Activated CD4-positive, alpha-beta T cell treated with anti-CD3 and anti-CD28 coated beads, Interleukin-2, amount 10 ng/mL, durations not matched to agents 7 days and 5 days (primary cell): ENCODE data around the gene ITPR1. TPM values are rescaled to one million over a fixed set of nuclear protein-coding genes. Genes with fewer than 3 reads are reported as not detected.

Source experiments
- CTCF ChIA-PET: fragments of 350-600 bp; sonication (Branson Sonifier 250); formaldehyde crosslinking; loops from one replicate; lab custom pipeline; 2021; ENCODE audit warnings: antibody characterized with exemption; lab: Charles Lee
- POLR2A ChIA-PET: fragments of 350-600 bp; sonication (Branson Sonifier 250); formaldehyde crosslinking; loops from one replicate; lab custom pipeline; 2021; ENCODE audit warnings: antibody characterized with exemption; lab: Charles Lee
- DNase-seq: peaks from one replicate; pipeline ENCODE4 v3.0.0-alpha.2; 2020
- H3K27ac Mint-ChIP-seq: one replicate; pipeline ENCODE4 v1.8.0; 2021; ENCODE audit warnings: mild to moderate bottlenecking, moderate library complexity, mixed read lengths
- H3K27me3 Mint-ChIP-seq: one replicate; pipeline ENCODE4 v1.8.0; 2021; ENCODE audit warnings: mixed read lengths
- H3K36me3 Mint-ChIP-seq: one replicate; pipeline ENCODE4 v1.8.0; 2021; ENCODE audit warnings: low read depth, mixed read lengths
- H3K4me1 Mint-ChIP-seq: one replicate; pipeline ENCODE4 v1.8.0; 2021; ENCODE audit warnings: mixed read lengths
- H3K4me3 Mint-ChIP-seq: one replicate; pipeline ENCODE4 v1.8.0; 2021; ENCODE audit warnings: mild to moderate bottlenecking, moderate library complexity, mixed read lengths
- H3K9me3 Mint-ChIP-seq: one replicate; pipeline ENCODE4 v1.8.0; 2021; ENCODE audit warnings: mixed read lengths
- total RNA-seq, 2 experiments: library from RNA; stranded (reverse); gene quantifications; one replicate each; pipeline ENCODE4 v1.2.3, GENCODE V29; 2021

ITPR1 gene
- total RNA-seq, 2 experiments from 2014 or later, result 42.3 to 44.7 TPM

DNA sequence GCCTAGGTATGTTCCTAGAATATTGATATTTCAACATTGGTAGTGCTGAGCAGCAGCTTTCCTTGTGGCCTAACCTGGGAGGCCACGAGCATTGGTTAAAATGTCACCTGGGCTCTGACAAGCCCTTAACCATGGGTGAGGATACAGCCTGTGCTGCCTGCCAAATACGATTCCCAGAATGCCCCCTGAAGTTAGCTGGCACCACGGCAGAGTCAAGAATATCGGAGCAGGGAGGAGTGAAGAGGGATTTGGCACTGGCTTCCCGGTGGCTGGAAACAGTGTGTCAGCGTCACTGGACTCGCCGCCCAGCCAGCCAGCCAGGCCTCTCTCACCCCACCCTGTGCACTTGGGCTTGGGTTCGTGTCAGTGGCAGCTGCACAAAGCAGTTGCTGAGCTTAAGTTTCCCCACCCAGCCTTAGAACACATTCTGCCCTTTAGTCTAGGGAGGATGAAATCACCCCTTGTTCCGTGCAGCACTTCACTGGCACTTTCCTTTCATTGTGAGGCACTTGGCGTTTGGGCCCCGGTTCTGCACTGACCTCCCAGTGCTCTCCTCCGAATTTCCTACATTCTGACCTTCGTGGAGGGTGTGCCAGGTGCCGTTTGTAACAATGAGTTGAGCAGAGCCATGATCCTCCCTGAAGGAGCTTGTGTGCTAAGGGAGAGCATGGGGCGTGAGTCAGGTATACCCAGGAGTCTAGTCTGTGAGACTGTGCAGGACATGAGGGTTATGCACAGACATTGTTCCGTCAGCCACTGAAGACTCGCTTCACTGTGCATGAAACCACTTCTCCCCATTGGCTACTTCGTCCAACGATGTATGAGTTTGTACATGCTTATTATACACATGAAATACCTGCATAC is 333.3 kb downstream of the ITPR1 start:
- Mint-ChIP-seq H3K27ac (peak overlapping the region; percentile 88), H3K9me3 (no peaks in the 10 kb centered on the region), H3K4me3 (peak overlapping the region; percentile 74), H3K36me3 (peaks cover 75% of the 10 kb centered on the region), H3K4me1 (peaks cover 97% of the 10 kb centered on the region), H3K27me3 (no peaks in the 10 kb centered on the region)
- ChIA-PET CTCF (interaction anchor here (1.3 to 3.7 kb wide), 5 partner anchors 10 to 153 kb away, joined by 3 to 21 read pairs (median 4); partner anchors contain the start of gene BHLHE40), POLR2A (interaction anchor here (0.7 kb wide), 1 partner anchor 14 kb away, joined by 3 read pairs; no protein-coding TSS in a partner anchor)
- DNase-seq, result no peak

DNA sequence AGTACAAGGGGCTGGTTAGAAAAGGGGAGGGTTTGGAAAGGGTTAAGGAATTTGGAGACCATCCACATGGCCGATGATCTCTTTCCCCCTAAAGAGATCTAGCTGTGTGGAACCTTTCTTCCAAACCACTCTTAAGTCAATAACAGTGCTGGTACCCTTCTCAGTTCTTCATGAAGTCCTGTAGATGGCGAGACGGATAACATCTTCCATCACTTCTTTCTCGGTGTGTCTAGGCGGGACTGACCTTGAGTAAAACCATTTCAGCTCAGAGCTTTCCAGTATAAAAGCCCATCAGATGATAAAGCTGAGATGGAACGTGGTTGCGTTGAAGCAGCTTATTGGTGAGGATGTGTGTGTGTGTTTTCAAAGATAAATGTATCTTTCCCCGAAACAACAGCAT is 334.6 kb downstream of the ITPR1 start:
- Mint-ChIP-seq H3K4me1 (peaks cover 95% of the 10 kb centered on the region), H3K27ac (peak overlapping the region; percentile 26), H3K9me3 (no peaks in the 10 kb centered on the region), H3K4me3 (no peak overlapping the region), H3K36me3 (peaks cover 71% of the 10 kb centered on the region), H3K27me3 (no peaks in the 10 kb centered on the region)
- POLR2A ChIA-PET, result no interaction called here
- no peak for DNase-seq
- CTCF ChIA-PET, result interaction anchor here (1.2 to 3.7 kb wide), 5 partner anchors 18 to 171 kb away, joined by 3 to 21 read pairs (median 5); partner anchors contain the start of gene BHLHE40

DNA sequence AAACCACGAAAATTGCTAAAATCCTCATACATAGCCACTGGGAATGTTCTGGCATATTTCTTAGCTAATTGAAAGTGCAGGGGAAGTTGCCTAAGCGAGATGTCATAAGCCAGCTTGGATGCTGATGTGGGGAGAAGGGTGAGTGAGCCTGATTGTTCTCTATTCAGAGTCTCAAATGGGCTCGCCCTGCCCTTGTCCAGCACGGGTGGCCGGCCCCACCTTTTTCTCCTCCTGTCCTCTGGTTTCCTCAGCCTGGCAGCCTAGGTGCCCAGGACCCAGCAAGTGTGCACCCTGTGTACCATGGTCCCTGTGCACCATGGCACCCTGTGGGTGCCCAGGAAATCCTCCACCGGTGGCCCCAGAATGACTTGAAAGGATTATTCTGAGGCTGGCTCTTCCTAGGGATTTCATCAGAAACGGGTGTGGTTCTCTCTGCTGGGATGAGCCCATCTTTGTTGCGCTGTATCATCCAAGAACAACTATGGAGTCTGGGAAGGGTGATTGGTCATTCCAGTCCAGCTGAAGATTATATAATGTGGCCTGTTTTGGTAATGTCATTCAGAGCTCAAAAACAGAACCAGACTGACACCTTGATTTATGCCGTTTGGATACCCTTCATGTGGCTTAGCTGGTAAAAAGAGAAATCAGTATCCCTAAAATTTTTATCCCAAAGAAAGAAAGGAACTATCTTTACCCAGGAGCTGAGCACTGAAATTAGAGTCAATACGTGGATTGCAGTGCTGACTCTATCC is 335.3 kb downstream of the ITPR1 start:
- DNase-seq, result no peak
- CTCF ChIA-PET, result interaction anchor here (0.8 to 3.7 kb wide), 5 partner anchors 16 to 171 kb away, joined by 3 to 21 read pairs (median 5); partner anchors contain the start of gene BHLHE40
- H3K27ac Mint-ChIP-seq, result peak overlapping the region; percentile 85
- H3K9me3 Mint-ChIP-seq, result no peaks in the 10 kb centered on the region
- POLR2A ChIA-PET, result interaction anchor here (0.6 to 1.4 kb wide), 3 partner anchors 108 to 158 kb away, joined by 3 read pairs; partner anchors contain the start of gene BHLHE40
- no peaks in the 10 kb centered on the region for H3K27me3 Mint-ChIP-seq
- H3K4me3 Mint-ChIP-seq, result no peak overlapping the region
- peaks cover 95% of the 10 kb centered on the region for H3K4me1 Mint-ChIP-seq
- H3K36me3 Mint-ChIP-seq, result peaks cover 73% of the 10 kb centered on the region

DNA sequence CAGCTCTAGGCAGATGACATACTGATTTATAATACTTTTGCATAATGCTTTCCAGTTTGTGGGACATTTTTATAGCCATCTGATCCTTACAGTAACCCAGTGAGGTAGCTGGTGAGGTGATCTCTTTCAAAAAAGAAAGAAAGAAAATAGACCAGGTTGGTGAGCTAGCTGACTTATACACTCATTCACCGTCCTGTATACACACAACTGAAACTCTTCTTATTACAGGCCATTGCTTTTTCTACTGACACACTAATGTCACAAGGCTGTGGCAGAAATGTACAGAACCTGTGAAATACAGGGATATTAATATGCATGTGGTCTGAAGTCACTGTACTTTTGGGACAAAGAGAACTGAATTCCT is 335.9 kb downstream of the ITPR1 start:
- H3K4me3 Mint-ChIP-seq, result peak overlapping the region; percentile 45
- H3K27me3 Mint-ChIP-seq, result no peaks in the 10 kb centered on the region
- POLR2A ChIA-PET, result interaction anchor here (0.6 to 1.4 kb wide), 3 partner anchors 108 to 157 kb away, joined by 3 read pairs; partner anchors contain the start of gene BHLHE40
- CTCF ChIA-PET, result interaction anchor here (1.5 to 3.7 kb wide), 3 partner anchors 19 to 150 kb away, joined by 5 to 21 read pairs (median 5); partner anchors contain the start of gene BHLHE40
- DNase-seq, result no peak
- H3K36me3 Mint-ChIP-seq, result peaks cover 74% of the 10 kb centered on the region
- peaks cover 95% of the 10 kb centered on the region for H3K4me1 Mint-ChIP-seq
- H3K9me3 Mint-ChIP-seq, result no peaks in the 10 kb centered on the region
- H3K27ac Mint-ChIP-seq, result peak overlapping the region; percentile 85

DNA sequence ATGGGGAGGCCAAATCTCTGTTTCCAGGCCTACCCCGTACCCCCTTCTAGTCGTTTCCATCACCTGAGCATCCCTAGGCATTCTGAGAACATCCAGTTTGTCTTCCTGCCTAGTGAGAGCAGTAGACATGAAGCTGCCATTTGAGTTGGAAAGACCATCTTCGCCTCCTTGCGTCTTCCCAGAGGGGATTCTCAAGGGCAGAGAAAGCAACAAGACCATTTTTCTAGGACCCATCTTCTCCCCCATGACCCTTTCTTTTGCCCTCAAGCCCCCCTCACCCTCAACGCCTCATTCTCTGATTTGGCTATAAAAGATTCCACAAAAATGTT is 337.4 kb downstream of the ITPR1 start:
- Mint-ChIP-seq H3K9me3 (no peaks in the 10 kb centered on the region), H3K36me3 (peaks cover 63% of the 10 kb centered on the region)
- DNase-seq, result peak; percentile 20

DNA sequence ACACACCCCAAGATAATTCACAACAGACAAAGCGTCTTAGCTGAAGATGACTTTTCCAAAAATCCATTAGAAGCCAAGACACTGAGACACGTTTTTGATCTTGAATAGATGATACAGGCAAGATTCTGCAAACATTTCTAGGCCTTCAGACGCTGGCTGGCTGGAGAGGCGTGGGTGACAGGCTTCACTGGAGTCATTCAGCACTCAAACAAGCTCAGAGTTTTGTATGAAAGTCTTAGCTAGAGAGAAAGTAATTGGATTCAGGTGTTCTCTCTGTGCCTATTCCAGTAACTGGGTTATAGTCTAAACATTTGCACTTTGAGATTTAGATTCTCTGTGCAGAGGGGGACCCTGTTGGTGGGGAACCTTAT is 338.4 kb downstream of the ITPR1 start:
- peaks cover 95% of the 10 kb centered on the region for H3K4me1 Mint-ChIP-seq
- H3K27ac Mint-ChIP-seq, result peak overlapping the region; percentile 98
- H3K4me3 Mint-ChIP-seq, result peak overlapping the region; percentile 80
- peak; percentile 60 for DNase-seq
- no peaks in the 10 kb centered on the region for H3K27me3 Mint-ChIP-seq
- peaks cover 64% of the 10 kb centered on the region for H3K36me3 Mint-ChIP-seq
- peaks cover 2% of the 10 kb centered on the region for H3K9me3 Mint-ChIP-seq
- POLR2A ChIA-PET, result interaction anchor here (1.1 kb wide), 1 partner anchor 148 kb away, joined by 3 read pairs; the partner anchor contains the start of gene BHLHE40
- CTCF ChIA-PET, result interaction anchor here (0.6 to 1.7 kb wide), 8 partner anchors 10 to 208 kb away, joined by 3 to 7 read pairs (median 4); partner anchors contain the start of gene BHLHE40

More for the DNA sequence above, 337.4 kb downstream of the ITPR1 start:
- Mint-ChIP-seq H3K4me3 (peak overlapping the region; percentile 80), H3K27me3 (no peaks in the 10 kb centered on the region), H3K27ac (peak overlapping the region; percentile 98), H3K4me1 (peaks cover 95% of the 10 kb centered on the region)
- CTCF ChIA-PET, result interaction anchor here (0.5 to 1.1 kb wide), 6 partner anchors 9 to 150 kb away, joined by 3 to 7 read pairs (median 3); no protein-coding TSS in a partner anchor
- POLR2A ChIA-PET, result interaction anchor here (0.9 kb wide), 1 partner anchor 150 kb away, joined by 3 read pairs; no protein-coding TSS in a partner anchor

DNA sequence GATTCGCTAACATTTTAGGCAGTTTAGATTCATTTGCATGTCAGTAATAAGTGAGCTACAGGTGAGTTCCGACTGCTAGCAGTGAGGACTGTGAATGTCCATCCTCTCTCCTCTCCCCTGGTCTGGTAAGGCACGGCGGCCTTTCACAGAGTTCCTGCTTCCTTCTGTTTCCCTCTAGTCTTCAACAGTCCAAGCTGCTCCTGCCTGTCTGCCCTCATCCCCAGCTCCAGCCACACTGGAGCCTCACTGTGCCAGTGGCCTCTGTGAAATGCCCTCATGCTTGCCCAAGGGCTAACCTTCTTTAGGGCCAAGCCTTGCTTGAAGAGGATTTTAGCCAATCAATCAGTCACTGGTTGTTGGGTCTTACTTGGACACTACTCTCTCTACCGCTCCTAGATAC is 340.3 kb downstream of the ITPR1 start:
- POLR2A ChIA-PET, result interaction anchor here (1.0 kb wide), 1 partner anchor 16 kb away, joined by 4 read pairs; no protein-coding TSS in a partner anchor
- CTCF ChIA-PET, result interaction anchor here (0.8 to 3.7 kb wide), 10 partner anchors 8 to 203 kb away, joined by 3 to 28 read pairs (median 4); partner anchors contain the start of gene BHLHE40
- no peaks in the 10 kb centered on the region for H3K27me3 Mint-ChIP-seq
- peaks cover 63% of the 10 kb centered on the region for H3K36me3 Mint-ChIP-seq
- peak overlapping the region; percentile 94 for H3K27ac Mint-ChIP-seq
- peaks cover 2% of the 10 kb centered on the region for H3K9me3 Mint-ChIP-seq
- H3K4me1 Mint-ChIP-seq, result peaks cover 95% of the 10 kb centered on the region
- no peak overlapping the region for H3K4me3 Mint-ChIP-seq
- no peak for DNase-seq

DNA sequence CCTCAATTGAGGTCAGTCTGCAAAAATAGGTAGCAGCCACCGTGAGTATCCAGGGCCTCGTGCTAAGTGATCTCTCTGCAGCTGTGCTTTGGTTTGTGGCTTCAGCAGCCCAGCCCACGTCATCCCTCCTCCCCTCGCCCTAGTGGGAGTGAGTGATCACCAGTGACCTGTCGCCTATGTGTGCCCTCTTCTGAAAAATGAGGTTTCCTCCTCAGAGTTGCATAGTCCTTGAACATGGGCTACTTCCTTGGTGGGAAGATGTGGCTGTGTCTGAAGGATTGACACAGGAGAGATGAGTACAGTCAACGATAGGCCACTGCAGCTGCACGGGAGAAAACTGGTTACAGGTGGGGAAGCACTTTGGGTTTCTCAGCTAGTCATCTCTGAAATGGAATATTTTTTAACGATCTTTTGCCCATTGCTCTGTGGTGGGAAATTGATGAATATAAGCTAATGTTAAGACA is 341.3 kb downstream of the ITPR1 start:
- H3K27me3 Mint-ChIP-seq, result no peaks in the 10 kb centered on the region
- H3K4me1 Mint-ChIP-seq, result peaks cover 94% of the 10 kb centered on the region
- POLR2A ChIA-PET, result interaction anchor here (1.0 kb wide), 1 partner anchor 15 kb away, joined by 4 read pairs; no protein-coding TSS in a partner anchor

DNA sequence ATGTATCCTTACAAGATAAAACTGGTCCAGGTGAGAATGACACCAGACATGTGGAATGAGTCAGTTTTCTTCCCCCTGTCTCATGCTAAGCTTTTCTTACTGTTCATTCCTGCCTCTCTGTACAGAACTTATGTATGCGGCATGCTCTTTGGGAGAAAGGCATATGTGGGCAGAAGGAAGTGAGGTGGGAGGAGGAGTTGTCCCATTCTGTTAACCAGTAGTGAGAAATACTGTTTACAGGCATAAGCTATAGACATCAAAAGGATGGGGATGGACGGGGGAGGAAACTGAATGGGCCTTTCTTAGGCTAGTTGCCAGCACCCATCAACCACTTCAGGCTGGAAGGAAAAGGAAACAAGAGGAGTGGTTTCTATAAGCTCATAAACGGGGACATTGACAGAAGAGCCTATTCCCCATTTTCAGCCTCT is 342.5 kb downstream of the ITPR1 start:
- Mint-ChIP-seq H3K27me3 (no peaks in the 10 kb centered on the region), H3K4me3 (peak overlapping the region; percentile 9), H3K9me3 (peaks cover 2% of the 10 kb centered on the region), H3K27ac (peak overlapping the region; percentile 83), H3K36me3 (peaks cover 63% of the 10 kb centered on the region), H3K4me1 (peaks cover 93% of the 10 kb centered on the region)
- POLR2A ChIA-PET, result interaction anchor here (0.5 kb wide), 1 partner anchor 131 kb away, joined by 4 read pairs; no protein-coding TSS in a partner anchor
- CTCF ChIA-PET, result interaction anchor here (0.6 to 3.7 kb wide), 14 partner anchors 8 to 151 kb away, joined by 3 to 28 read pairs (median 4); no protein-coding TSS in a partner anchor
- peak; percentile 22 for DNase-seq

More for the DNA sequence above, 341.3 kb downstream of the ITPR1 start:
- Mint-ChIP-seq H3K4me3 (peak overlapping the region; percentile 64), H3K9me3 (peaks cover 2% of the 10 kb centered on the region), H3K27ac (peak overlapping the region; percentile 94), H3K36me3 (peaks cover 61% of the 10 kb centered on the region)
- CTCF ChIA-PET, result interaction anchor here (0.8 to 3.7 kb wide), 13 partner anchors 10 to 202 kb away, joined by 3 to 28 read pairs (median 5); partner anchors contain the start of gene BHLHE40
- peak; percentile 78 for DNase-seq

DNA sequence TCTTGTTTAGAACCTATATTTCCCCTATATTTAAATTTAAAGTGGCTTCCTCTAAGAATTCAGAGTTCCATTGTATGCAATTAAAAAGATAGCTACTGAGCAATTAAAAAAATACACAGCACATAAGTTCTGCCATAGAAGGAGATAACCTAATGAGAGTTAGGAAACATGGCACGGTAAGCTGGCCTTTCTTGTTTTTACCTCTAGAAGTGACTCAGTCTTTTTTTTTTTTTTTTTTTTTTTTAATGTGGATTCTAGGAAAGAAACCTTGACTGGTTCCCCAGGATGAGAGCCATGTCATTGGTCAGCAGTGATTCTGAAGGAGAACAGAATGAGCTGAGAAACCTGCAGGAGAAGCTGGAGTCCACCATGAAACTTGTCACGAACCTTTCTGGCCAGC is 343.4 kb downstream of the ITPR1 start:
- H3K4me3 Mint-ChIP-seq, result no peak overlapping the region
- H3K36me3 Mint-ChIP-seq, result peaks cover 68% of the 10 kb centered on the region
- CTCF ChIA-PET, result interaction anchor here (0.6 to 3.8 kb wide), 11 partner anchors 12 to 361 kb away, joined by 3 to 15 read pairs (median 4); no protein-coding TSS in a partner anchor
- no peak for DNase-seq
- POLR2A ChIA-PET, result interaction anchor here (1.1 kb wide), 1 partner anchor 147 kb away, joined by 3 read pairs; no protein-coding TSS in a partner anchor
- H3K27me3 Mint-ChIP-seq, result no peaks in the 10 kb centered on the region
- peak overlapping the region; percentile 83 for H3K27ac Mint-ChIP-seq
- H3K4me1 Mint-ChIP-seq, result peaks cover 93% of the 10 kb centered on the region
- peaks cover 2% of the 10 kb centered on the region for H3K9me3 Mint-ChIP-seq

DNA sequence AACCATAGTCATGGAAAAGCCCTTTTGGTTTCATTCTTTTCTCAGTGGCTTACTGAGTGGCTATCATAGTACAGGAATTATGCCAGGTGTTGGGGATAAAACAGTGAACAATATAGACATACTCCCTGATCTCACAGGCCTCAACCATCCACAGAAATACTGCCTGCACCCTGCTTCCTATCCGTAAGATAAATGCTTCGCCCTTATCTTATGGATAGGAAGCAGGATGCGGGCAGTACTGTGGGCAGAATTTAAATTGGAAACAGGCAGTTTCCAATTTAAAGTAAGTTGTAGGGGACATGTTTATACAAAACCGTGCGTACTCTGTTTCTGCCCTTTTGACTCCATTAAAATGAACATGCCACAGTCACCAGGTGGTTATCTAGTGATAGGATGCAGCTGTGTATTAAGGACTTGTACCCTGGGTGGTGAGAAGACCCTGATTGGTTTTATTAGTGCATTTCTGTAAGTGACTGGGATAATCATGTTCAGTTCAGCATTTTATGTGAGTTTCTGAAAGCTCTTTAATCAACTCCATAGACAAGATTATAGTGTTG is 344.3 kb downstream of the ITPR1 start:
- peaks cover 2% of the 10 kb centered on the region for H3K9me3 Mint-ChIP-seq
- ChIA-PET POLR2A (interaction anchor here (1.1 kb wide), 1 partner anchor 146 kb away, joined by 3 read pairs; no protein-coding TSS in a partner anchor), CTCF (interaction anchor here (0.9 to 3.8 kb wide), 9 partner anchors 13 to 221 kb away, joined by 3 to 14 read pairs (median 3); no protein-coding TSS in a partner anchor)
- H3K36me3 Mint-ChIP-seq, result peaks cover 69% of the 10 kb centered on the region
- no peak for DNase-seq
- peaks cover 93% of the 10 kb centered on the region for H3K4me1 Mint-ChIP-seq
- H3K4me3 Mint-ChIP-seq, result no peak overlapping the region
- H3K27me3 Mint-ChIP-seq, result no peaks in the 10 kb centered on the region
- H3K27ac Mint-ChIP-seq, result peak overlapping the region; percentile 83
